ENCODE results near the gene SLC37A1. TPM values are rescaled to one million over a fixed set of nuclear protein-coding genes. Genes with fewer than 3 reads are reported as not detected.

SLC37A1 gene
- total RNA-seq, 1 donor from 2014 or later, result 60.2 TPM

DNA sequence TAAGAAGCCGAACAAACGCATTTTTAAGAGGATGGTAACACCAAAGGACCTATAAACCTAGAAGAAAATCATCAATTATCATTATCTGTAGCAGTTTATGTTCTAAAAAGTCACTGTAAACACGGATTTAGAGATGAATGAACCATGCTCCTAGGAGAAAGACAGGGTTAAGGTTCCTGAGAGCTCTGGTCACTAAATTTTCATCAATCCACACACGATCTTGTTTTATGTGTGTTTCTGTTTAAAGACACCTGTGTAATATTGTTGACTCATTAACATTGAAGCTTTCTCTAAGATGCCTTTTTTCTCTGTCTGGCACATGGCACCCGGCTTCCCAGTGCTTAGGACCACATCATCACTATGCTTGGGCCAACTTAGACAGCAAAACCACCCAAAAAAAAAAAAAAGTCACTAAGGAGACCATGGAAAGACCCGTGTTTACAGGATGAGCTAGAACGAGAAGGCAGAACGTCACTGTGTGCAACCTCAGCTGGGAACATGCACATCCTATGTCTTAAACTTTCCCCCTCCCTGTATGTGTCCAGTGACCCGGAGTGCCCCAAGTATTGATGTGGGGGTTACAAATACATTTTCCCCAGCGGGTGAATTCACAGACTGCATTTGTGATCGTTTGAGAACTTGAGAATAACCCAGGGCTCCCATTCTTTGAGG lies 84.0 kb downstream of the SLC37A1 start:
- DNase-seq (ENCODE audit: low spot score, unreplicated experiment), result no peak
- H3K4me3 Mint-ChIP-seq (ENCODE audit: low read depth), result no peak overlapping the region
- peaks cover under 1% of the 10 kb centered on the region for H3K27me3 Mint-ChIP-seq
- TF ChIP-seq CTCF (IDR thresholded peaks at IDR 0.05; ENCODE audit: unreplicated experiment), result no peak
- peaks cover 1% of the 10 kb centered on the region for H3K4me1 Mint-ChIP-seq (ENCODE audit: low read depth)
- no peak overlapping the region for H3K27ac Mint-ChIP-seq
- peaks cover 6% of the 10 kb centered on the region for H3K9me3 Mint-ChIP-seq (ENCODE audit: low read depth)
- H3K36me3 Mint-ChIP-seq (ENCODE audit: insufficient read depth), result peaks cover 1% of the 10 kb centered on the region

DNA sequence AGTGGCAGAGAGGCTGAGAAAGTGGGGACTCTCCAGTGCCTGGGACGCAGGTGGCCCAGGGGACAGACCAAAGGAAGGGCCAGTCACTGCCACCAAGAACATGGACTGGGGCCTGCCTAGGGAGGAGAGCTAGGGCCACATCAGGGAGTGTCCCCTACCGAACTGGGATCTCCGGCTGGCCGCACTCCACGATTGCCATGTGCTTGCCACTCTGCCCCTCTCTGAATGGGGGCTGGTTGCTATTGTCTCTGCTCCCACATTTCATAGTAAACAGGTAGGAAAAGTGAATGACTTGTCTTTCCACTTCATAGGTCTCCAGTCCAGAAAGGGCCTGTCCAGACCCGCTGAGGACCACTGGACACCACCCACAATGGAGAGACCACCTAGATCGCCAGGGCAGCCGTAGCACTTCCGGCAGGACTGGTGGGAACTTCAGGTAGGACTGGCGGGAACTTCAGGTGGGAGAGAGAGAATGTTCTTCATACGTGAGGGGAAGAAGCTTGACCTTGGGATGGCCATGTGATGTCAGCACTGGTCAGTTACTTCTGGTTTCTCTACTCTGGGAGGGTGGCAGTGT lies 84.6 kb downstream of the SLC37A1 start:
- TF ChIP-seq CTCF (IDR thresholded peaks at IDR 0.05; ENCODE audit: unreplicated experiment), result no peak
- H3K9me3 Mint-ChIP-seq (ENCODE audit: low read depth), result peaks cover 6% of the 10 kb centered on the region
- DNase-seq (ENCODE audit: low spot score, unreplicated experiment), result no peak
- no peak overlapping the region for H3K27ac Mint-ChIP-seq
- peaks cover 6% of the 10 kb centered on the region for H3K4me1 Mint-ChIP-seq (ENCODE audit: low read depth)
- H3K4me3 Mint-ChIP-seq (ENCODE audit: low read depth), result no peak overlapping the region
- H3K36me3 Mint-ChIP-seq (ENCODE audit: insufficient read depth), result peaks cover 1% of the 10 kb centered on the region
- H3K27me3 Mint-ChIP-seq, result no peaks in the 10 kb centered on the region

DNA sequence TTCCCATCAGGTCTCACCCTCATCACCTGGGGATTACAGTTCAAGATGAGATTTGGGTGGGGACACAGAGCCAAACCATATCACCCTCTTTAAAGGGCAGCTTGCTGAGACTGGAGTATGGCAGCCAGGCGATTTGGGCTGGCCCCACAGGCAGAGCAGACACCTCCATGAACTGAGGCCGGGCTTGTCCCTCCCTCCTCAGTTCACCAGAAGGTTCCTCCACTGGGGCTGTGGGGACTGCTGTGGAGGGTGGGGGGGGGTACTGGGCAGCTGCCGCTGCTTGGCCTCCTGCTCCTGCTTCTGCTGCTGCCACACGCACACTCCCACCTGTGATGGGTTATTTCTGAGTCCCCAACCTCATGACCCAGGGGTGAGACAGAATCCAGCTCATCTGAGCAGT lies 85.8 kb downstream of the SLC37A1 start:
- no peak for TF ChIP-seq CTCF (IDR thresholded peaks at IDR 0.05; ENCODE audit: unreplicated experiment)
- H3K27me3 Mint-ChIP-seq, result no peaks in the 10 kb centered on the region
- peaks cover 6% of the 10 kb centered on the region for H3K9me3 Mint-ChIP-seq (ENCODE audit: low read depth)
- no peak for DNase-seq (ENCODE audit: low spot score, unreplicated experiment)
- H3K4me3 Mint-ChIP-seq (ENCODE audit: low read depth), result no peak overlapping the region
- H3K36me3 Mint-ChIP-seq (ENCODE audit: insufficient read depth), result peaks cover 1% of the 10 kb centered on the region
- H3K4me1 Mint-ChIP-seq (ENCODE audit: low read depth), result peaks cover 10% of the 10 kb centered on the region
- no peak overlapping the region for H3K27ac Mint-ChIP-seq

- no peak overlapping the region for H3K4me3 Mint-ChIP-seq (ENCODE audit: low read depth)
- no peaks in the 10 kb centered on the region for H3K27me3 Mint-ChIP-seq
- no peak for TF ChIP-seq CTCF (IDR thresholded peaks at IDR 0.05; ENCODE audit: unreplicated experiment)
- peaks cover 6% of the 10 kb centered on the region for H3K9me3 Mint-ChIP-seq (ENCODE audit: low read depth)
- H3K36me3 Mint-ChIP-seq (ENCODE audit: insufficient read depth), result peaks cover 1% of the 10 kb centered on the region
- DNase-seq (ENCODE audit: low spot score, unreplicated experiment), result no peak
- H3K4me1 Mint-ChIP-seq (ENCODE audit: low read depth), result peaks cover 10% of the 10 kb centered on the region
- no peak overlapping the region for H3K27ac Mint-ChIP-seq
Measured at GRCh38 chr21:42599962-42600361, 86.3 kb downstream of the SLC37A1 start.

- peaks cover 1% of the 10 kb centered on the region for H3K36me3 Mint-ChIP-seq (ENCODE audit: insufficient read depth)
- DNase-seq (ENCODE audit: low spot score, unreplicated experiment), result no peak
- H3K4me1 Mint-ChIP-seq (ENCODE audit: low read depth), result peaks cover 10% of the 10 kb centered on the region
- TF ChIP-seq CTCF (IDR thresholded peaks at IDR 0.05; ENCODE audit: unreplicated experiment), result no peak
- H3K9me3 Mint-ChIP-seq (ENCODE audit: low read depth), result peaks cover 11% of the 10 kb centered on the region
- H3K4me3 Mint-ChIP-seq (ENCODE audit: low read depth), result no peak overlapping the region
- H3K27ac Mint-ChIP-seq, result no peak overlapping the region
- H3K27me3 Mint-ChIP-seq, result no peaks in the 10 kb centered on the region
Measured at GRCh38 chr21:42601656-42602055, 88.0 kb downstream of the SLC37A1 start.
